Measurements from ENCODE around the gene FAM83C.

- TF ChIP-seq CTCF (IDR thresholded peaks at IDR 0.05) (peak in 2 of 3 experiments; percentile 11 to 17), POLR2A (IDR thresholded peaks at IDR 0.05; ENCODE audit: low read depth) (no peak), POLR2AphosphoS5 (IDR thresholded peaks at IDR 0.05) (no peak)
Measured at GRCh38 chr20:35264755-35265154, 27.5 kb downstream of the FAM83C start.
